IMR-90 (cell line): Measurements from ENCODE around the gene ZFPL1.

Experiments
- BHLHE40 ChIP-seq: fragments of 150-350 bp; IDR thresholded peaks from 2 replicates; pipeline ENCODE4 v1.6.1; 2016; ENCODE audit warnings: mild to moderate bottlenecking, low read depth, low read length
- CEBPB ChIP-seq: IDR thresholded peaks from 2 replicates; pipeline ENCODE4 v1.6.1; 2012; ENCODE audit warnings: low read depth, low read length, improper control_type of control experiment
- FOS ChIP-seq: fragments of 150-350 bp; IDR thresholded peaks from 2 replicates; pipeline ENCODE4 v1.6.1; 2016; ENCODE audit warnings: low read depth, low read length
- MAFK ChIP-seq: IDR thresholded peaks from 2 replicates; pipeline ENCODE4 v1.6.1; 2012; ENCODE audit warnings: low read depth, low read length, improper control_type of control experiment
- MAZ ChIP-seq: IDR thresholded peaks from 2 replicates; pipeline ENCODE4 v1.6.1; 2012; ENCODE audit warnings: low read depth, mild to moderate bottlenecking, low read length, improper control_type of control experiment, moderate library complexity, borderline replicate concordance
- NFE2L2 ChIP-seq: fragments of 150-350 bp; IDR thresholded peaks from 2 replicates; pipeline ENCODE4 v1.6.1; 2016; ENCODE audit warnings: low read depth, mild to moderate bottlenecking, low read length
- POLR2A ChIP-seq: IDR thresholded peaks from 2 replicates; pipeline ENCODE4 v1.6.1; 2012; ENCODE audit warnings: mild to moderate bottlenecking, low read depth, low read length
- RAD21 ChIP-seq: IDR thresholded peaks from 2 replicates; pipeline ENCODE4 v1.6.1; 2012; ENCODE audit warnings: low read length, improper control_type of control experiment
- RCOR1 ChIP-seq: IDR thresholded peaks from 2 replicates; pipeline ENCODE4 v1.6.1; 2012; ENCODE audit warnings: mild to moderate bottlenecking, low read length, improper control_type of control experiment; ENCODE audit not compliant: insufficient replicate concordance
- SMC3 ChIP-seq: fragments of 150-350 bp; IDR thresholded peaks from 2 replicates; pipeline ENCODE4 v1.6.1; 2016; ENCODE audit warnings: low read depth, mild to moderate bottlenecking, antibody characterized with exemption, low read length, moderate library complexity
- TF ChIP-seq, protein P1 (sequence below): conservative IDR thresholded peaks from 2 replicates; pipeline ENCODE4 v1.5.1; 2012; ENCODE audit warnings: mild to moderate bottlenecking, low read depth, low read length, improper control_type of control experiment
- TF ChIP-seq, protein P2 (sequence below): fragments of 150-350 bp; IDR thresholded peaks from 2 replicates; pipeline ENCODE4 v1.6.1; 2017; ENCODE audit warnings: mild to moderate bottlenecking, antibody characterized with exemption, low read length, low read depth
- TF ChIP-seq, protein P3 (sequence below): fragments of 150-350 bp; IDR thresholded peaks from 2 replicates; pipeline ENCODE4 v1.6.1; 2016; ENCODE audit warnings: low read depth, mild to moderate bottlenecking, low read length, moderate library complexity, borderline replicate concordance

DNA sequence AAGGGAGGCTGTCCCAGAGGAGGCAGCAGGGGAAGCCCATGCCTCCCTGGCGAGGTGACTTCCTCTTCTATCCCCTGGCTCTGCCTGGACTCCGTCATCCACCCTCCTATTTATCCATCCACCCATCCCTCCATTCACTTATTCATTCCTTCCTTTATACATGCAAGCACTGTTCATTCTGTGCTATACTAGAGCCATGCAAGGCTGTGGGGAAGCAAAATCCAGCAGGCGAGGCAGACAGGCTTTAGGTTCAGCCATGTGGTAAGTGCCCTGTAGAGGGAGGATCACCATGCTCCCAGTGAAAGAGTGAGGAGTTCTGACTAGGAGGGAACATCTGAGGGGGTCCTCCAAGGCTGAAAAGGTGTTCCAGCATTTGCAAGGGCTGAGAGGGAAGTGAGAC is 24.5 kb upstream of the ZFPL1 start:
- TF ChIP-seq, protein P1, sequence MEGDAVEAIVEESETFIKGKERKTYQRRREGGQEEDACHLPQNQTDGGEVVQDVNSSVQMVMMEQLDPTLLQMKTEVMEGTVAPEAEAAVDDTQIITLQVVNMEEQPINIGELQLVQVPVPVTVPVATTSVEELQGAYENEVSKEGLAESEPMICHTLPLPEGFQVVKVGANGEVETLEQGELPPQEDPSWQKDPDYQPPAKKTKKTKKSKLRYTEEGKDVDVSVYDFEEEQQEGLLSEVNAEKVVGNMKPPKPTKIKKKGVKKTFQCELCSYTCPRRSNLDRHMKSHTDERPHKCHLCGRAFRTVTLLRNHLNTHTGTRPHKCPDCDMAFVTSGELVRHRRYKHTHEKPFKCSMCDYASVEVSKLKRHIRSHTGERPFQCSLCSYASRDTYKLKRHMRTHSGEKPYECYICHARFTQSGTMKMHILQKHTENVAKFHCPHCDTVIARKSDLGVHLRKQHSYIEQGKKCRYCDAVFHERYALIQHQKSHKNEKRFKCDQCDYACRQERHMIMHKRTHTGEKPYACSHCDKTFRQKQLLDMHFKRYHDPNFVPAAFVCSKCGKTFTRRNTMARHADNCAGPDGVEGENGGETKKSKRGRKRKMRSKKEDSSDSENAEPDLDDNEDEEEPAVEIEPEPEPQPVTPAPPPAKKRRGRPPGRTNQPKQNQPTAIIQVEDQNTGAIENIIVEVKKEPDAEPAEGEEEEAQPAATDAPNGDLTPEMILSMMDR, result no peak
- TF ChIP-seq SMC3, result no peak
- TF ChIP-seq POLR2A, result no peak
- no peak for TF ChIP-seq MAZ
- no peak for TF ChIP-seq RCOR1
- no peak for TF ChIP-seq FOS
- no peak for TF ChIP-seq CEBPB
- TF ChIP-seq RAD21, result no peak
- TF ChIP-seq, protein P2, sequence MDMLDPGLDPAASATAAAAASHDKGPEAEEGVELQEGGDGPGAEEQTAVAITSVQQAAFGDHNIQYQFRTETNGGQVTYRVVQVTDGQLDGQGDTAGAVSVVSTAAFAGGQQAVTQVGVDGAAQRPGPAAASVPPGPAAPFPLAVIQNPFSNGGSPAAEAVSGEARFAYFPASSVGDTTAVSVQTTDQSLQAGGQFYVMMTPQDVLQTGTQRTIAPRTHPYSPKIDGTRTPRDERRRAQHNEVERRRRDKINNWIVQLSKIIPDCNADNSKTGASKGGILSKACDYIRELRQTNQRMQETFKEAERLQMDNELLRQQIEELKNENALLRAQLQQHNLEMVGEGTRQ, result no peak
- TF ChIP-seq MAFK, result no peak
- TF ChIP-seq, protein P3, sequence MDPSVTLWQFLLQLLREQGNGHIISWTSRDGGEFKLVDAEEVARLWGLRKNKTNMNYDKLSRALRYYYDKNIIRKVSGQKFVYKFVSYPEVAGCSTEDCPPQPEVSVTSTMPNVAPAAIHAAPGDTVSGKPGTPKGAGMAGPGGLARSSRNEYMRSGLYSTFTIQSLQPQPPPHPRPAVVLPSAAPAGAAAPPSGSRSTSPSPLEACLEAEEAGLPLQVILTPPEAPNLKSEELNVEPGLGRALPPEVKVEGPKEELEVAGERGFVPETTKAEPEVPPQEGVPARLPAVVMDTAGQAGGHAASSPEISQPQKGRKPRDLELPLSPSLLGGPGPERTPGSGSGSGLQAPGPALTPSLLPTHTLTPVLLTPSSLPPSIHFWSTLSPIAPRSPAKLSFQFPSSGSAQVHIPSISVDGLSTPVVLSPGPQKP, result no peak
- no peak for TF ChIP-seq BHLHE40
- TF ChIP-seq NFE2L2, result no peak
